ENCODE results near the gene HNF1A. TPM values are rescaled to one million over a fixed set of nuclear protein-coding genes. Genes with fewer than 3 reads are reported as not detected.

The HNF1A gene
- polyA plus RNA-seq, 1 donor (not counting 4 experiments of a cell fraction or from before 2014, with no cell fraction given), result not detected

DNA sequence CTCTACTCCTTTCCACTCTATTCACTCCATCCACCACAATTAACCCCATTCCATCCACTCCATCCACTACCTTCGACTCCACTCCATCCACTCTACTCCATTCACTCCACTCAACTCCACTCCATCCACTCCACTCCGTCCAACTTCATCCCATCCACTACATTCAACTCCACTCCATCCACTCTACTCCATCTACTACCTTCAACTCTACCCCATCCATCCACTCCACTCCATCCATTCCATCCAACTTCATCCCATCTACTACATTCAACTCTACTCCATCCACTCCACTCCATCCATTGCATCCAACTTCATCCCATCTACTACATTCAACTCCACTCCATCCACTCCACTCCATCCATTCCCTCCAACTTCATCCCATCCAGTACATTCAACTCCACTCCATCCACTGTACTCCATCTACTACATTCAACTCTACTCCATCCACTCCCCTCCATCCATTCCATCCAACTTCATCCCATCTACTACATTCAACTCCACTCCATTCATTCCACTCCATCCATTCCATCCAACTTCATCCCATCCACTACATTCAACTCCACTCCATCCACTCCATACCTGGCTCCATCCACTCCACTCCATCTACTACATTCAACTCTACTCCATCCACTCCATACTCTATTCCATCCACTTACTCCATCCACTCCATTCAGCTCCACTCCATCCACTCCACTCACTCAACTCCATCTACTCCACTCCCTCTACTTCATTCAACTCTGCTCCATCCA lies 16.4 kb downstream of the HNF1A start:
- H3K9me3 ChIP-seq (ENCODE audit: control insufficient read depth, low read depth, low read length), result no peaks in the 10 kb centered on the region
- H3K36me3 ChIP-seq (ENCODE audit: control insufficient read depth in 2 of 2, extremely low read depth in 1 of 2, insufficient read depth in 2 of 2, low read length in 2 of 2), result no peaks in the 10 kb centered on the region
- dilution Hi-C loops (cut with MboI; ENCODE audit: extremely low pct_ligation_motif_present, low sequenced_read_pairs), result no loop called here
- TF ChIP-seq EZH2 (IDR thresholded peaks at IDR 0.05; ENCODE audit: low read length), result no peak
- TF ChIP-seq, protein P1, sequence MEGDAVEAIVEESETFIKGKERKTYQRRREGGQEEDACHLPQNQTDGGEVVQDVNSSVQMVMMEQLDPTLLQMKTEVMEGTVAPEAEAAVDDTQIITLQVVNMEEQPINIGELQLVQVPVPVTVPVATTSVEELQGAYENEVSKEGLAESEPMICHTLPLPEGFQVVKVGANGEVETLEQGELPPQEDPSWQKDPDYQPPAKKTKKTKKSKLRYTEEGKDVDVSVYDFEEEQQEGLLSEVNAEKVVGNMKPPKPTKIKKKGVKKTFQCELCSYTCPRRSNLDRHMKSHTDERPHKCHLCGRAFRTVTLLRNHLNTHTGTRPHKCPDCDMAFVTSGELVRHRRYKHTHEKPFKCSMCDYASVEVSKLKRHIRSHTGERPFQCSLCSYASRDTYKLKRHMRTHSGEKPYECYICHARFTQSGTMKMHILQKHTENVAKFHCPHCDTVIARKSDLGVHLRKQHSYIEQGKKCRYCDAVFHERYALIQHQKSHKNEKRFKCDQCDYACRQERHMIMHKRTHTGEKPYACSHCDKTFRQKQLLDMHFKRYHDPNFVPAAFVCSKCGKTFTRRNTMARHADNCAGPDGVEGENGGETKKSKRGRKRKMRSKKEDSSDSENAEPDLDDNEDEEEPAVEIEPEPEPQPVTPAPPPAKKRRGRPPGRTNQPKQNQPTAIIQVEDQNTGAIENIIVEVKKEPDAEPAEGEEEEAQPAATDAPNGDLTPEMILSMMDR (optimal IDR thresholded peaks at IDR 0.05 in 1 of 3, IDR thresholded peaks at IDR 0.05 in 1 of 3, conservative IDR thresholded peaks at IDR 0.05 in 1 of 3; ENCODE audit: extremely low read depth in 1 of 3, insufficient read depth in 2 of 3, low read length in 3 of 3), result no peak
- no peaks in the 10 kb centered on the region for H3K79me2 ChIP-seq (ENCODE audit: control insufficient read depth, insufficient read depth, low read length)
- no peak overlapping the region for H3K9ac ChIP-seq (ENCODE audit: control insufficient read depth, extremely low read depth, insufficient read depth, low read length)
- FAIRE-seq (no peak), DNase-seq (ENCODE audit: low read depth, low spot score) (no peak)
- H4K20me1 ChIP-seq (ENCODE audit: control insufficient read depth, extremely low read depth, insufficient read depth, low read length), result no peaks in the 10 kb centered on the region
- H3K4me1 ChIP-seq (ENCODE audit: control insufficient read depth, extremely low read depth, insufficient read depth, low read length), result no peaks in the 10 kb centered on the region
- H3K4me2 ChIP-seq (ENCODE audit: control insufficient read depth, extremely low read depth, insufficient read depth, low read depth, low read length), result no peak overlapping the region
- peaks cover 7% of the 10 kb centered on the region for H3K27me3 ChIP-seq (ENCODE audit: control insufficient read depth, extremely low read depth, insufficient read depth, low read length)
- H3K4me3 ChIP-seq (ENCODE audit: control insufficient read depth in 2 of 3, extremely low read depth in 1 of 3, insufficient read depth in 2 of 3, low read depth in 1 of 3, low read length in 3 of 3), result no peak overlapping the region
- no peak overlapping the region for H2AFZ ChIP-seq (ENCODE audit: control insufficient read depth, low read length)
- no peak overlapping the region for H3K27ac ChIP-seq (ENCODE audit: control insufficient read depth, insufficient read depth, low read length)
- no peaks in the 10 kb centered on the region for H3K9me1 ChIP-seq (ENCODE audit: control insufficient read depth, extremely low read depth, insufficient read depth, low read length)

DNA sequence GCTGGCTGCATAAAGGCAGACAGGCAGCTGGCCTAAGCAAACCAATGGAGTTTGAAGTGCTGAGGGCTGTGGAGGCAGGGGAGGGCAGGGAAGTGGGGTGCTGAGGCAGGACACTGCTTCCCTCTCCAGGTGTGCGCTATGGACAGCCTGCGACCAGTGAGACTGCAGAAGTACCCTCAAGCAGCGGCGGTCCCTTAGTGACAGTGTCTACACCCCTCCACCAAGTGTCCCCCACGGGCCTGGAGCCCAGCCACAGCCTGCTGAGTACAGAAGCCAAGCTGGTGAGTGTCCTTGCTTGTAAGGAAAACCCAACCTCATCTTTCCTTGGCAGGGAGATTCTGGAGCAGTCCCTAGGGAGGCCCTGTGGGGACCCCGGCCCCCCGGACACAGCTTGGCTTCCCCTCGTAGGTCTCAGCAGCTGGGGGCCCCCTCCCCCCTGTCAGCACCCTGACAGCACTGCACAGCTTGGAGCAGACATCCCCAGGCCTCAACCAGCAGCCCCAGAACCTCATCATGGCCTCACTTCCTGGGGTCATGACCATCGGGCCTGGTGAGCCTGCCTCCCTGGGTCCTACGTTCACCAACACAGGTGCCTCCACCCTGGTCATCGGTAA lies 17.9 kb downstream of the HNF1A start:
- Histone ChIP-seq H3K36me3 (ENCODE audit: control insufficient read depth in 2 of 2, extremely low read depth in 1 of 2, insufficient read depth in 2 of 2, low read length in 2 of 2) (no peaks in the 10 kb centered on the region), H3K4me2 (ENCODE audit: control insufficient read depth, extremely low read depth, insufficient read depth, low read depth, low read length) (no peak overlapping the region), H3K9me3 (ENCODE audit: control insufficient read depth, low read depth, low read length) (no peaks in the 10 kb centered on the region), H3K9ac (ENCODE audit: control insufficient read depth, extremely low read depth, insufficient read depth, low read length) (no peak overlapping the region), H3K79me2 (ENCODE audit: control insufficient read depth, insufficient read depth, low read length) (no peaks in the 10 kb centered on the region), H3K9me1 (ENCODE audit: control insufficient read depth, extremely low read depth, insufficient read depth, low read length) (no peaks in the 10 kb centered on the region), H4K20me1 (ENCODE audit: control insufficient read depth, extremely low read depth, insufficient read depth, low read length) (no peaks in the 10 kb centered on the region), H3K4me1 (ENCODE audit: control insufficient read depth, extremely low read depth, insufficient read depth, low read length) (no peaks in the 10 kb centered on the region), H3K4me3 (ENCODE audit: control insufficient read depth in 2 of 3, extremely low read depth in 1 of 3, insufficient read depth in 2 of 3, low read depth in 1 of 3, low read length in 3 of 3) (no peak overlapping the region), H3K27me3 (ENCODE audit: control insufficient read depth, extremely low read depth, insufficient read depth, low read length) (peaks cover 7% of the 10 kb centered on the region), H3K27ac (ENCODE audit: control insufficient read depth, insufficient read depth, low read length) (no peak overlapping the region), H2AFZ (ENCODE audit: control insufficient read depth, low read length) (no peak overlapping the region)
- FAIRE-seq (no peak), DNase-seq (ENCODE audit: low read depth, low spot score) (no peak)
- dilution Hi-C loops (cut with MboI; ENCODE audit: extremely low pct_ligation_motif_present, low sequenced_read_pairs), result no loop called here
- TF ChIP-seq, protein P1 (optimal IDR thresholded peaks at IDR 0.05 in 1 of 3, IDR thresholded peaks at IDR 0.05 in 1 of 3, conservative IDR thresholded peaks at IDR 0.05 in 1 of 3; ENCODE audit: extremely low read depth in 1 of 3, insufficient read depth in 2 of 3, low read length in 3 of 3), result no peak
- TF ChIP-seq EZH2 (IDR thresholded peaks at IDR 0.05; ENCODE audit: low read length), result no peak
